A549 (cell line): ENCODE measurements around the gene N4BP2. TPM values are rescaled to one million over a fixed set of nuclear protein-coding genes. Genes with fewer than 3 reads are reported as not detected.
A peak's percentile ranks its signal among the peaks of the same experiment; 100 is the strongest.

Source experiments
- ATAC-seq, 2 experiments: fragments of 200-7000 bp in 1 of 2; fragments of >200 bp in 1 of 2; cut with Nextera tagmentation in 1 of 2; cut with Tn5 transposase in 1 of 2; 3 replicates each; pipeline versions ENCODE4 v1.8.0 to v1.9.1; 2018 to 2020; ENCODE audit warnings: mild to moderate bottlenecking in 1 of 2, moderate library complexity in 1 of 2
- CTCF ChIA-PET: fragments of 300-600 bp; sonication (Branson Sonifier 250); formaldehyde crosslinking; extraction: SDS; loops from one replicate; lab custom pipeline; 2021; ENCODE audit warnings: antibody characterized with exemption, inconsistent platforms; lab: Yijun Ruan, JAX
- POLR2A ChIA-PET: fragments of 350-600 bp; formaldehyde crosslinking; extraction: SDS; loops from one replicate; lab custom pipeline; 2021; ENCODE audit warnings: antibody characterized with exemption, inconsistent platforms; lab: Yijun Ruan, JAX
- DNase-seq, 2 experiments: peaks; one replicate each; pipeline versions ENCODE4 v3.0.0 to v3.0.0-alpha.2; 2011 to 2016; ENCODE audit warnings: low read depth in 1 of 2, low spot score in 1 of 2
- FAIRE-seq: peaks from 2 replicates; lab custom pipeline; 2011; peaks lifted over from hg19 to GRCh38; lab: Jason Lieb, UNC
- H3K27ac ChIP-seq, 2 experiments: fragments of >200 bp; sonication (Bioruptor Twin); formaldehyde crosslinking; 3 replicates each; pipeline ENCODE4 v1.5.1; 2016 to 2017
- H3K4me1 ChIP-seq: fragments of >200 bp; sonication (Bioruptor Twin); formaldehyde crosslinking; 3 replicates; pipeline ENCODE4 v1.6.1; 2016
- H3K4me2 ChIP-seq: fragments of >200 bp; sonication (Bioruptor Twin); formaldehyde crosslinking; 3 replicates; pipeline ENCODE4 v1.6.1; 2016
- H3K4me3 ChIP-seq: fragments of >200 bp; sonication (Bioruptor Twin); formaldehyde crosslinking; 3 replicates; pipeline ENCODE4 v1.5.1; 2016
- H3K9me3 ChIP-seq: fragments of >200 bp; sonication (Bioruptor Twin); formaldehyde crosslinking; 3 replicates; pipeline ENCODE4 v1.6.1; 2016
- BHLHE40 ChIP-seq: IDR thresholded peaks from 2 replicates; pipeline ENCODE4 v1.6.1; 2012; ENCODE audit warnings: low read depth, low read length, inconsistent platforms
- CBX2 ChIP-seq: fragments of 200-600 bp; sonication (generic); IDR thresholded peaks from 2 replicates; pipeline ENCODE4 v1.6.1; 2016; ENCODE audit warnings: low read depth, mild to moderate bottlenecking, borderline replicate concordance
- CEBPB ChIP-seq, 2 experiments: fragments of >200 bp in 1 of 2; sonication (Bioruptor Twin) in 1 of 2; formaldehyde crosslinking in 1 of 2; IDR thresholded peaks; 2 replicates each; pipeline ENCODE4 v1.6.1; 2012 to 2016
- CHD2 ChIP-seq: fragments of 150-350 bp; IDR thresholded peaks from 2 replicates; pipeline ENCODE4 v1.6.1; 2014; ENCODE audit warnings: low read length; ENCODE audit not compliant: partially characterized antibody
- EHF ChIP-seq: fragments of 250-450 bp; sonication (Bioruptor Pico); IDR thresholded peaks from 2 replicates; pipeline ENCODE4 v1.5.0; 2020; ENCODE audit warnings: mild to moderate bottlenecking
- EHMT2 ChIP-seq: fragments of 200-600 bp; sonication (generic); IDR thresholded peaks from 2 replicates; pipeline ENCODE4 v1.6.1; 2016; ENCODE audit warnings: antibody characterized with exemption, low read depth, mild to moderate bottlenecking, moderate library complexity
- ESRRA ChIP-seq: fragments of 150-350 bp; IDR thresholded peaks from 2 replicates; pipeline ENCODE4 v1.6.1; 2014; ENCODE audit warnings: mild to moderate bottlenecking, low read length, borderline replicate concordance
- FOXS1 ChIP-seq: fragments of 250-450 bp; sonication (Bioruptor Pico); IDR thresholded peaks from 2 replicates; pipeline ENCODE4 v1.5.0; 2020; ENCODE audit warnings: mild to moderate bottlenecking, moderate library complexity
- GATA3 ChIP-seq: IDR thresholded peaks from 2 replicates; pipeline ENCODE4 v1.6.1; 2012; ENCODE audit warnings: borderline replicate concordance
- HDAC2 ChIP-seq: fragments of 200-600 bp; sonication (generic); IDR thresholded peaks from 2 replicates; pipeline ENCODE4 v1.6.1; 2016
- HOXA7 ChIP-seq: fragments of 250-450 bp; sonication (Bioruptor Pico); IDR thresholded peaks from 2 replicates; pipeline ENCODE4 v1.5.0; 2020; ENCODE audit warnings: mild to moderate bottlenecking, moderate library complexity
- HOXB13 ChIP-seq: fragments of 250-450 bp; sonication (Bioruptor Pico); IDR thresholded peaks from 2 replicates; pipeline ENCODE4 v1.5.0; 2020; ENCODE audit warnings: low read depth, mild to moderate bottlenecking, moderate library complexity
- JUN ChIP-seq, 2 experiments: fragments of >200 bp; sonication (Bioruptor Twin); formaldehyde crosslinking; IDR thresholded peaks; 2 replicates in 1 of 2; 3 replicates in 1 of 2; pipeline ENCODE4 v1.6.1; 2016 to 2017
- KDM1A ChIP-seq: fragments of 200-600 bp; sonication (generic); IDR thresholded peaks from 2 replicates; pipeline ENCODE4 v1.6.1; 2016; ENCODE audit warnings: low read depth, mild to moderate bottlenecking
- MYC ChIP-seq: IDR thresholded peaks from 2 replicates; pipeline ENCODE4 v1.6.1; 2012; ENCODE audit warnings: mild to moderate bottlenecking, inconsistent platforms, low read length, improper control_type of control experiment, borderline replicate concordance
- NFE2L2 ChIP-seq: fragments of 150-350 bp; conservative IDR thresholded peaks from 2 replicates; pipeline ENCODE4 v1.6.1; 2014; ENCODE audit warnings: low read length
- PHF8 ChIP-seq: fragments of 200-600 bp; sonication (generic); IDR thresholded peaks from 2 replicates; pipeline ENCODE4 v1.6.1; 2016; ENCODE audit warnings: low read depth, mild to moderate bottlenecking, antibody characterized with exemption, moderate library complexity, borderline replicate concordance
- POLR2A ChIP-seq: IDR thresholded peaks from 2 replicates; pipeline ENCODE4 v1.6.1; 2012; ENCODE audit warnings: mild to moderate bottlenecking, low read length
- POLR2AphosphoS2 ChIP-seq: conservative IDR thresholded peaks from 2 replicates; pipeline ENCODE4 v1.6.1; 2012; ENCODE audit warnings: low read length, improper control_type of control experiment, inconsistent platforms
- RAD21 ChIP-seq, 2 experiments: fragments of >200 bp in 1 of 2; sonication (Bioruptor Twin) in 1 of 2; formaldehyde crosslinking in 1 of 2; IDR thresholded peaks in 1 of 2; conservative IDR thresholded peaks in 1 of 2; 2 replicates in 1 of 2; 3 replicates in 1 of 2; pipeline ENCODE4 v1.6.1; 2012 to 2018; ENCODE audit warnings: inconsistent platforms in 1 of 2
- RARB ChIP-seq: fragments of 250-450 bp; sonication (Bioruptor Pico); IDR thresholded peaks from 2 replicates; pipeline ENCODE4 v1.8.0; 2021; ENCODE audit warnings: mild to moderate bottlenecking, moderate library complexity
- RCOR1 ChIP-seq: fragments of 150-350 bp; IDR thresholded peaks from 2 replicates; pipeline ENCODE4 v1.6.1; 2014; ENCODE audit warnings: antibody characterized with exemption, low read length, low read depth
- RFX5 ChIP-seq: fragments of 450-650 bp; IDR thresholded peaks from 2 replicates; pipeline ENCODE4 v1.7.1; 2014; ENCODE audit warnings: antibody characterized with exemption, mild to moderate bottlenecking, moderate library complexity
- SMC3 ChIP-seq: fragments of >200 bp; sonication (Bioruptor Twin); formaldehyde crosslinking; IDR thresholded peaks from 3 replicates; pipeline ENCODE4 v1.6.1; 2018; ENCODE audit warnings: inconsistent platforms
- ZFP36 ChIP-seq: fragments of 450-650 bp; IDR thresholded peaks from 2 replicates; pipeline ENCODE4 v1.6.1; 2014; ENCODE audit warnings: borderline replicate concordance; ENCODE audit not compliant: partially characterized antibody
- ZNF302 ChIP-seq: fragments of 250-450 bp; sonication (Bioruptor Pico); IDR thresholded peaks from 2 replicates; pipeline ENCODE4 v1.9.0; 2021; ENCODE audit warnings: inconsistent platforms, mild to moderate bottlenecking, moderate library complexity
- ZSCAN20 ChIP-seq: fragments of 250-450 bp; sonication (Bioruptor Pico); IDR thresholded peaks from 2 replicates; pipeline ENCODE4 v1.8.0; 2022; ENCODE audit warnings: mild to moderate bottlenecking, moderate library complexity
- WGBS: methylation state at CpG from one replicate; pipeline ENCODE4 v1.1.6; 2017; ENCODE audit errors: missing lambda C conversion rate; 5-methylcytosine and 5-hydroxymethylcytosine counted together
- polyA plus RNA-seq, 4 experiments: library from polyadenylated mRNA; depleted of rRNA in 3 of 4; stranded (reverse); fragments of >200 nt; fragmentation: RNase III in 1 of 4; extraction: RNeasy Plus Mini Kit Qiagen cat#74134 plus additional on column Dnase treatment in 1 of 4; gene quantifications; 2 replicates in 3 of 4; 3 replicates in 1 of 4; pipeline ENCODE4 v1.2.3, GENCODE V29; 2011 to 2017
- TF ChIP-seq, protein P1 (sequence below): fragments of 450-650 bp; IDR thresholded peaks from 2 replicates; pipeline ENCODE4 v1.6.1; 2014; ENCODE audit warnings: antibody characterized with exemption
- TF ChIP-seq, protein P2 (sequence below): fragments of 250-450 bp; sonication (Bioruptor Pico); IDR thresholded peaks from 2 replicates; pipeline ENCODE4 v1.5.0; 2020; ENCODE audit warnings: low read depth, mild to moderate bottlenecking, moderate library complexity
- TF ChIP-seq, protein P3 (sequence below): IDR thresholded peaks from 2 replicates; pipeline ENCODE4 v1.6.1; 2012

N4BP2 gene
- polyA plus RNA-seq, 2 of the 4 experiments (the other 2 are of a cell fraction), result 2.7 to 10.4 TPM

DNA sequence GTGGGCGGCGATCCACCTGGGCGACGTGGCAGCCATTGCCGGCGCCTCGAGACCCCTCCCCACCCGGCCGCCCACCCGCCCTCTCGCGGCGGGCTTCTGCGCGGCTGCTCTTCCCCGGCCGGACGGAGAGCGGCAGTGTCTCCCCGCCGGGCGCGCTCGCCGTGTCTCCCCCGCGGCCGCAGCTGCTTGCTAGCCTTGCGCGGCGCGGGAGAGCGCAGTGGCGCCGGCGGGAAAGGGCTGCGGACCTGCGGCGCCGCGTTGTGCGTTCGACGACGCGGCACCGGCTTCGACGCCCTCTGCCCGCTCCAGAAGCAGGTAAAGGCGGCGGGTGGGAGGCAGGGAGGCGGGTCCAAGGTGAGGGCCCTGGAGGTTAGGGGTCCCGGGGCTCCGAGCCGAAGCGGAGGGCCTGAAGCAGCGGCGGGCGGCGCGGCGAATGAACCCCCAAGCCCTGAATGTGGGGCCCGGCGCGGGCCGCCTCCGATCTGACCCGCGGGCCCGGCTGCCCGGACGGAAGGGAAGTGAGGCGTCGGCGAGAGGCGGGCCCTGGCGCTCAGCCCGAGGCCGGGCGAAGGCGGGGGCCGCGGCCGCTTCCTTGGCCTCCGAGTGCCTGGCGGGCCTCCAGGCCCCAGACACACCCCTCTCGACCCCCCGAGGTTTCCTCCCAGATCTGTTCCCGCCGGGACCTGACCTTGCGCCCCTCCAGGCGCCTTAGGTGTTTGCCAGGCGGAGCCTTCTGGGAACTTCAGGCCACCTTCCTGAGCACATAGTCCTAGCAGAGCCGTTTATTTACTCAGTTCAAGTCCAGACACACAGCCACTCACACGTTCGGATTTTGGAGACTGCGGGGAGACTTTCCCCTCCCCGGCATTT is at the start of gene N4BP2 (continued):
- TF ChIP-seq CHD2 (no peak), GATA3 (peak; percentile 41; the same call in 1 of the 2 replicates), ZSCAN20 (CRISPR knock-in tag) (no peak), HOXB13 (CRISPR knock-in tag) (no peak), RFX5 (no peak), EHMT2 (no peak), NFE2L2 (no peak), RAD21 (conservative IDR thresholded peaks at IDR 0.05 in 1 of 2, IDR thresholded peaks at IDR 0.05 in 1 of 2) (peak; percentile 57 to 76; a peak in 4 of 5 replicates), RARB (CRISPR knock-in tag) (no peak), FOXS1 (no peak), BHLHE40 (no peak), HOXA7 (CRISPR knock-in tag) (no peak), KDM1A (no peak), RCOR1 (no peak), ZFP36 (no peak), ESRRA (no peak), EHF (CRISPR knock-in tag) (no peak), POLR2AphosphoS2 (no peak), JUN (IDR thresholded peaks at IDR 0.05) (peak in 1 of 2 experiments; percentile 42; a peak in 3 of 5 replicates), HDAC2 (no peak), PHF8 (peak; percentile 58), POLR2A (peak; percentile 46)
- TF ChIP-seq, protein P1, sequence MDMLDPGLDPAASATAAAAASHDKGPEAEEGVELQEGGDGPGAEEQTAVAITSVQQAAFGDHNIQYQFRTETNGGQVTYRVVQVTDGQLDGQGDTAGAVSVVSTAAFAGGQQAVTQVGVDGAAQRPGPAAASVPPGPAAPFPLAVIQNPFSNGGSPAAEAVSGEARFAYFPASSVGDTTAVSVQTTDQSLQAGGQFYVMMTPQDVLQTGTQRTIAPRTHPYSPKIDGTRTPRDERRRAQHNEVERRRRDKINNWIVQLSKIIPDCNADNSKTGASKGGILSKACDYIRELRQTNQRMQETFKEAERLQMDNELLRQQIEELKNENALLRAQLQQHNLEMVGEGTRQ, result no peak

DNA sequence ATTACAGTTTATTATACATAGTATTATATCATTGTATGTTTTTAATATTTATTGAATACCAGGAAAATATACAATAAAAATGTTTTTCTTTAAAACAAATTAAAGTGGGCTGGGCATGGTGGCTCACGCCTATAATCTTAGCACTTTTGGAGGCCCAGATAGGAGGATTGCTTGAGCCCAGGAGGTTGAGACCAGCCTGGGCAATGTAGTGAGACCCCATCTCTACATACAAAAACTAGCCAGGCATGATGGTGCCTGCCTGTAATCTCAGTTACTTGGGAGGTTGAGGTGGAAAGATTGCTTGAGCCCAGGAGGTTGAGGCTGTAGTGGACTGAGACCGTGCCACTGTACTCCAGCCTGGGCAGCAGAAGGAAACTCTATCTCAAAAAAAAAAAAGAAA is 40.6 kb upstream of the N4BP2 start:
- DNase-seq, result no peak
- POLR2A ChIA-PET, result no interaction called here
- H3K4me3 ChIP-seq, result no peak overlapping the region
- H3K27ac ChIP-seq, result no peak overlapping the region
- WGBS, result 78% methylated on average over 2 of the region's 2 CpGs
- no peak overlapping the region for H3K4me2 ChIP-seq
- TF ChIP-seq, protein P2, sequence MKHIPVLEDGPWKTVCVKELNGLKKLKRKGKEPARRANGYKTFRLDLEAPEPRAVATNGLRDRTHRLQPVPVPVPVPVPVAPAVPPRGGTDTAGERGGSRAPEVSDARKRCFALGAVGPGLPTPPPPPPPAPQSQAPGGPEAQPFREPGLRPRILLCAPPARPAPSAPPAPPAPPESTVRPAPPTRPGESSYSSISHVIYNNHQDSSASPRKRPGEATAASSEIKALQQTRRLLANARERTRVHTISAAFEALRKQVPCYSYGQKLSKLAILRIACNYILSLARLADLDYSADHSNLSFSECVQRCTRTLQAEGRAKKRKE (CRISPR knock-in tag), result no peak
- no peak for TF ChIP-seq RCOR1
- TF ChIP-seq CBX2, result no peak
- TF ChIP-seq SMC3, result no peak
- TF ChIP-seq, protein P1, result no peak
- TF ChIP-seq, protein P3, sequence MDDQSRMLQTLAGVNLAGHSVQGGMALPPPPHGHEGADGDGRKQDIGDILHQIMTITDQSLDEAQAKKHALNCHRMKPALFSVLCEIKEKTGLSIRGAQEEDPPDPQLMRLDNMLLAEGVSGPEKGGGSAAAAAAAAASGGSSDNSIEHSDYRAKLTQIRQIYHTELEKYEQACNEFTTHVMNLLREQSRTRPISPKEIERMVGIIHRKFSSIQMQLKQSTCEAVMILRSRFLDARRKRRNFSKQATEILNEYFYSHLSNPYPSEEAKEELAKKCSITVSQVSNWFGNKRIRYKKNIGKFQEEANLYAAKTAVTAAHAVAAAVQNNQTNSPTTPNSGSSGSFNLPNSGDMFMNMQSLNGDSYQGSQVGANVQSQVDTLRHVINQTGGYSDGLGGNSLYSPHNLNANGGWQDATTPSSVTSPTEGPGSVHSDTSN, result no peak
- TF ChIP-seq POLR2A, result no peak
- no peak for TF ChIP-seq MYC
- TF ChIP-seq ZFP36, result no peak
- TF ChIP-seq ZNF302 (CRISPR knock-in tag), result no peak
- no peak for TF ChIP-seq FOXS1
- TF ChIP-seq RARB (CRISPR knock-in tag), result no peak
- TF ChIP-seq CEBPB (IDR thresholded peaks at IDR 0.05), result no peak
- H3K9me3 ChIP-seq, result no peaks in the 10 kb centered on the region
- no peak for ATAC-seq
- no peak for FAIRE-seq
- H3K4me1 ChIP-seq, result no peaks in the 10 kb centered on the region
- CTCF ChIA-PET, result no interaction called here
